NCI-H82 (cell line): ENCODE measurements around the gene RNF40.

Source experiments
- DNase-seq: peaks from one replicate; lab custom pipeline; 2025; lab: John Stamatoyannopoulos, UW

RNF40 gene

DNA sequence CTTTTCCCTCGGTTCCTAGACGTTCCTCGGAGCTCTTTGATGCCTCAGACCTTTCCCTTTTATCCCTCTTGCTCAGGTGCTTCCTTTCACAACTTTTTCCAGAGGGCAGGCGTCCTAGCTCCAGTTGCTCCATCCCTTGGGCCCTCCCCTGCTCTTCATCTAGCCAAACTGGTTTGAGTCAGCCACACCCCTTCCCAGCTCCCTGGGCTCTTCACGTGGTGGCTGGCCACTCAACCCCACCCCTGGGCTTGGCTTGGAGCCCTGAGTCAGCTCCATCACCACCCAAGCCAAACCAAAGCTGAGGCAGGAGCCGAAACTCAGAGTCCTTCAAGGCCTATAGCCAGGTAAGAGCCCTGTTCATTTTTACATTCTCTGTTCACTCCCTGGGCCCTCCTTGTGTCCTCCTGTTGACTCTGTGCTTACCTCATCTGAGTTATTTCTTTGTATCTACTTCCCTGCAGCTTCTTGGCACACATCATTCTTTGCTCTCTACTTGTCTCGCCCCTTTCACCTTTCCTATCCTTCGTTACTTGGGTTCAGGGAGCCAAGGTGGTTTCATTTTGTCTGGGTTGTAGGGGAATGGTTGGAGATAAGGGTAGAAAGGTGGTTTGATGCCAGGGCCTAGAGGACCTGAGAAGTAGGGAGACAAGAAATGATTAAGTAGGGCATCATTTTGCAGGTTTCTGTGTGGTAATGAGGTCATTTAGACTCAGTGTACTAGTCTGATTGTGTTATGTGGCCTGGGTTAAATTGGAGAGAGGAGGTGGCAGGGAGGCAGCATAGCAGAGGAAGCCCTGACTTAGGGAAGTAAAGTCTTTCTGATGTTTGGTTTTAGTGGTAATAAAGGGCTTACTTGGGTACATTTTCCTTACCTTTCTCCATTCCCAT is 21.5 kb upstream of the RNF40 start:
- no peak for DNase-seq

- DNase-seq = peak; percentile 13
Observed at GRCh38 chr16:30741461-30741914, 20.6 kb upstream of the RNF40 start.

GRCh38 chr16:30743716-30744115 is 18.4 kb upstream of the RNF40 start:
- DNase-seq = no peak

GRCh38 chr16:30744183-30744582 is 17.9 kb upstream of the RNF40 start:
- no peak for DNase-seq

DNA sequence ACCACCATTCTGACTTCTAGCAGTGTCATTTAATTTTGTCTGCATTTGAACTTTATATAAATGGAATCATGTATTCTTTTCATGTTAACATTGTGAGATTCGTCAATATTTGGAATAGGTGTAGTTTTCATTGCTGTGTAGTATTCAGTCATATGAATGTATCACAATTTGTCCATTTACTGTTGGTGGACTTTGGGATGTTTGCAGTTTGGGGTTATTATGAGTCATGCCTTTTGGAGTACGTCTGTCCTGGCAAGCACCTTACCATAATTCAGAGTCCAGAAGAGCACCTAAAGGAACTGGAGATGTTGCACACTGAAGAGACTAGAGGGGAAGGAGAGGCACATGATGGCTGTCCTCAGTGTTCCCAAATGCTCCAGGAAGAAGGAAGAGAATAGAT is 17.0 kb upstream of the RNF40 start:
- DNase-seq = no peak

GRCh38 chr16:30746638-30747175 is 15.4 kb upstream of the RNF40 start:
- DNase-seq = no peak

DNA sequence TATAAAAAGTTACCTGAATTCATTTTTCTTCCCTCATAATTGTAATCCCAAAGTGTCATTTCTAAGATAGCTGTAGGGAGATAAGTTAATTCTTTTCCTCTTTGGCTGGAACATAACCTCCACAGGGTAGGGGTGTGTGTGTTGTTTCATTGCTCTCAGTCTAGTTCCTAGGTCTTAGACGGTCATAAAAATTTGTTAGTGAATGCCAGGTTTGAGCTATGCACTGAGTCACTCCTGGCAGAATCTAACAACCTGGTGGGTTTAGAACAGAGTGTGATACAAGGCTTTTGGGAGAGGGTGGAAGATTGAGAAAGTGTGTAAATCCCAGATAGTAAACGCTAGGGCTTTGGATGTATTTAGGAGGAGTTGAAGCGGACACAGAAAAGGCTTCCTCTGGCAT is 14.8 kb upstream of the RNF40 start:
- DNase-seq = no peak

DNA sequence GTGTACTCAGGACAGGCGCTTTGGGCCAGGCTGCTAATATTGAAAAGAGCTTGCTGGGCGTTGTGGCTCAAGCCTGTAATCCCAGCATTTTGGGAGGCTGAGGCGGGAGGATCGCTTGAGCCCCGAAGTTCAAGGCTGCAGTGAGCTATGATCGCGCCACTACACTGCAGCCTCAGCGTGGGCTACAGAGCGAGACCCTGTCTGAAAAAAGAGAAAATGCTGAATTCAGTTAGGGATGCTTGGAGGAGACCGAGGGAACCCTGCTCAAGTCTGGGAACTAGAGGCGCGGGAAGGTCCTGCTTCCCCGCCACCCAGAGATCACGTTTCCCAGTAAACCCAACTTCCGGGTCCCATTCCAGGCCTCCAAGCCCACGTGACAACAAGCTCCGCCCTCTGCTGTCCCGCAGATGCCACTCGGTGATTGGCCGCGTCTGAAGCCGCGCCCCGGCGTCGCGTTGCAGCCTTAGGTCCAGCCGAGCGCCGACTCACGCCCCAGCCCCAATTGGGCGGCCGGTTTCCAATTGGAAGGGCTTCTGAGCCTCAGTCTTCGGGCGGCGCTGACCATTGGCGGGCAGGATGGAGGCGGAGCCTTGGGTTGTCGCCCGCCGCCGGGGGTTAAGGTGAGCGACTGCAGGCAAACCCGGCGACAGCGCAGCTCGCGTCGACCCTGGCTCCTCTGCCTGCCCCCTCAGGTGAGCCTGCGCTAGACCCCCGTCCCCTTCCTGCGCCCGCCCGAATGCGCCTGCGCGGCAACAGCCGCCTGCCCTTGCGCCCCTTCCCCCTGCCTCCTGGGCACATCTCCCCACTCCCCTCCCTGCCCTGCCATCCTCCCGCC is 14.1 kb upstream of the RNF40 start, which contains the start of gene PHKG2:
Gene PHKG2, plus strand, starts transcription at position 627 of the 835 bp plus-strand sequence. CDS start 396 bp downstream, outside the sequence.
- DNase-seq = peak; percentile 99

- peak; percentile 47 for DNase-seq
Observed at GRCh38 chr16:30748634-30749445, 13.3 kb upstream of the RNF40 start.

DNA sequence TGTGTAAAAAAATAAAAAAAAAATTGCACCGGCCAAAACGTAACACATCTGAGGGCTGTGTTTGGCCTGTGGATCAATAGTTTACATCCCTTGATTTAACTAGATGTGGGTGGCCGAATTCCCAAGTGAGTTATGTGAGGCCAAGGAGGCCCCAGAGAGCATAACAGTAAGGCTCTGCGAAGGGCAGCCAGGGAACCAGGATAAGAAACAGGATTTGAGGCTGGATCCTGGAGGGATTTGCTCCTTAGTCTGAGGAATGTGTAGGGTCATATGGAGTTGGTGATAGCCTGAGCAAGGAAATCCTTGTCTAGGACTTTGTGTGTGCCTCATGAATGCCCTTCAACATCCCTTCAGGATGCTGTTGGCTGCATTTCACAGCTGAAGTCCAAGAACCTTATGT is 11.9 kb upstream of the RNF40 start:
- no peak for DNase-seq

GRCh38 chr16:30750876-30751465 is 11.2 kb upstream of the RNF40 start:
- DNase-seq = no peak

GRCh38 chr16:30753596-30753995 is 8.5 kb upstream of the RNF40 start:
- no peak for DNase-seq

- DNase-seq = no peak
Observed at GRCh38 chr16:30755955-30756780, 6.0 kb upstream of the RNF40 start.

DNA sequence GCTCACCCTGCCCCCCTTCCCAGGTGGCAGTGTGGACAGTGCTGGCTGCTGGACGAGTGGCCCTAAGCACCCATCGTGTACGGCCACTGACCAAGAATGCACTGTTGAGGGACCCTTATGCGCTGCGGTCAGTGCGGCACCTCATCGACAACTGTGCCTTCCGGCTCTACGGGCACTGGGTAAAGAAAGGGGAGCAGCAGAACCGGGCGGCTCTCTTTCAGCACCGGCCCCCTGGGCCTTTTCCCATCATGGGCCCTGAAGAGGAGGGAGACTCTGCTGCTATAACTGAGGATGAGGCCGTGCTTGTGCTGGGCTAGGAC is 5.4 kb upstream of the RNF40 start:
- no peak for DNase-seq

DNA sequence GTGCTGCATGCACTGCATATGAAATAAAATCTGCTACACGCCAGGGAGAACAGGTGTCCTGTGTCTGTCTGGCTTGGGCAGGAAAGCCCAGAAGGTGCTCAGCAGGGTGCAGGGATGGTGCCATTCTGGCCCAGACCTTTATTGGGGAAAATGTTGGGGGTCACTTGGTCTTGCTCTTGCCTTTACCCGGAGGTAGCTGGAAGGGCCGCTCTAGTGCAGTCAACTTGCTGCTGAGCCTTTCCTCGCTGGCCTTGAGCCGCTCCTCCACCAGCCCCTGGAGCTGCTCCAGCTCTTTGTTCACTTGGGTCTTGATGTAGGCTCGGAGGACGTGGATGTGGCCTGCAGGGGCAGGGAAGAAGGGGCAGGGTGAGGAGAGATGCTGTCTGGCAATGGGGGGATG is 4.8 kb upstream of the RNF40 start:
- no peak for DNase-seq

GRCh38 chr16:30758988-30759491 is 3.1 kb upstream of the RNF40 start:
- no peak for DNase-seq

DNA sequence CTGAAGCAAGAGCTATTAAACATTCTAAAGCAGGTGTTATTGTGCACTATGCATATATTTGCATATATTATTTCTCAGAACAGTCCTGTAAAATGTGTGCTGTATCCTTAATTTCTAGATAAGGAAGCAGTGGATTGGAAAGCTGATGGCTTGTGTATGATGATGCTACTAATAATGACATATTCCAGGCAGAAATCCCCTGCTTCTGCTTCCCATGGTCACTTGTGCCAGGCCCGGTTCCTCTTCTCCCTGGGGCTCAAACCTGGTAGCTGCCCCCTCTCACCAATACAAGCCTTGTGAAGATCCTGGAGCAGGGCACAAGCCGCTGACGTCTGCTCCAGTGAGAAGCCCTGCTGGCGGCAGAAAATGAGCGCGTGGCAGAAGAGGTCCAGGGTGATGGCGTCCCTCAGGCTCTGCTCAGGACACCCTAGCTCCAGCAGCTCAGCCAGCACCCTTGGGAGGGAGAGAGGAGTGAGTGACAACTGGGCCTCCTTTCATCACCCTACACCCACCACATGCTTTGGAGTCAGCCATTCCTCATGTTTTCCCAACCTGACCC is 2.0 kb upstream of the RNF40 start:
- DNase-seq = no peak

DNA sequence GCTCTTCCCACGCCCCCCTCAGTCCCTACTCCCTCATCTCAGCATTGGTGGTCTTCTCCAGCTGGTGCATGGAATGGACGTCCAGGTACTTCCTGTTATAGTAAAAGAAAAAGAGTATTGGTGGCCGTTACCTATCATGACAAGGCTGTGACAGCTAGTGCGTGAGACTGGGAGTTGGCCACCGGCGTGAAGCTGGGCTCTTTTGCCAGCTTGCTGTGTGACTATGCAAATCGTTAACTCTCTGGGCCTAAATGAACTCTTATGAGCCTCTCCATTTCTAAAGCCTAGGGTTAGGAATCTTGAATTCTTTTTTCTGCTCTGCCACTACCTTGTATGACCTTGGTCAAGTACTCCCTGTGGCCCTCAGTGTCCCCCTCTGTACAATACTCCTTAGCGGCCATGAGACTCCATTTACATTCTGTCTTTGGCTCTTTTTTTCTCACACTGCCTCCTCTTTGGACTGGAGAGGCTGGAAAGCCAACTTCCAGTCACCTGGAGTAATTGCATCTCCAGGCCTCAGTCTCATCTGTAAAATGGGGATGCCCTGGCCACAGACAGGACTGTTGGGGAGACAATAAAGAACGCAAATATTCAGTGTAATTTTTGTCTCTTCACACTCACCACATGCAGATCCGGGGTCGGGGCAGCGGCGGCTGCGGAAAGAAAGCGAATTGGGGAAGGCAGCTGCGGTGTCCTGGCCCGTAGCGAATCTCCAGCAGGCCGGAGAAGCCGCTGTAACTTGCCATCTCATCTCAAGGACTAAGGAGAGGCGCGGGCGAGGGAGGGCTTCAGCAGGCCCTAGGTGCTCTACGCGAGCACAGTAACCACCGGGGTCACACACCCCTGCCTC is 1.3 kb upstream of the RNF40 start:
- DNase-seq = no peak

DNA sequence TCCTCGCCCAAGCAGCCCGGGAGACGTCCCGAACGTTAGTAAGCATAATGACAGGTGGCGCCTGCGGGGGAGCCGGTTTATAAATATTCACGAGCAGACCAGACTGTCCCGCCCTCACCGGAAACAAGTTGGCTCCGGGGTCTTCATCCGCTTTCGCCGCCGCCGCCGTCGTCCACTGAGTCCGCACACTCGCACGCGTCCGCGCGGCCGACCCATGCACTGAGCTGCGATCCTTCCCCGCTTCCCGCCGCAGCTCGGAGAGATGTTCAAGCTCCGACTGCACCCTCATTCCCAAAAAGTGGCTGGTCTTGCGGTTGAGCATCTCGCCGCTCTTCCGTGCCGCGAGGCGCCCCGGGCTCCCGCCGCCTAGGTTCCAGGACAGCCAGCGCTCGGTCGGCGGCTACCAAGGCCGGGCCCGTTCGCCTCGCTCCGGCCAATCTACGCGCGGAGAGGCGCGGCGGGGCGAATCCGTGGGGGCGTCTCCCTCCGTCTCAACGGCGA is 645 bp upstream of the RNF40 start:
- peak; percentile 75 for DNase-seq
